Uterus (tissue), 2 donors: Measurements from ENCODE around the gene CD86.

Source experiments
- CTCF ChIP-seq, 4 experiments: fragments of 200-600 bp in 2 of 4; fragments of 450-650 bp in 2 of 4; sonication (generic) in 2 of 4; IDR thresholded peaks; one replicate each; pipeline ENCODE4 v1.5.1; 2016 to 2019; ENCODE audit warnings: antibody characterized with exemption in 4 of 4, mild to moderate bottlenecking in 2 of 4, moderate library complexity in 1 of 4
- POLR2A ChIP-seq, 2 donors: fragments of 450-650 bp; IDR thresholded peaks; one replicate each; pipeline ENCODE4 v1.6.1; 2016; ENCODE audit warnings: antibody characterized with exemption in 2 of 2, mild to moderate bottlenecking in 1 of 2, moderate library complexity in 1 of 2

DNA sequence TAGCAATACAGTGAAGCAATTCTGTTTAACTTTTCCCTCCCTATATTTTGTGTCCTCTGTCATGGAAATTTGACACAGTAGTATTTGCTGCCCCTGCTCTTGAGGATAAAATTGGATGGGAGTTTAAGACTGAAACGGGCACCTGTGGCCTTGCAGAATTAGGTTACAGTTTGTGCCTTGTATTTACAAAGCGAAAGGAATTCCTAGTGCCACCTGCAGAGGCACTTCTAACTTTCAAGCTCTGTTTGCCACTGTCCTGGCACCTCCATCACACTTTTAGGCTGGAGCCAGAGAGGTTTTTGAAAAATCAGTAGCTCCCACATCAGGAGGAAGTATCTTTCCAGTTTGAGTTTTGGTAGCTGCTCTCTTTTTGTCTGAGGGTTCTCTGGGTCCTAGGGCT, 39.5 kb downstream of the CD86 start:
- TF ChIP-seq CTCF (IDR thresholded peaks at IDR 0.05) (no peak), POLR2A (IDR thresholded peaks at IDR 0.05) (no peak)
